K562 (cell line): Measurements from ENCODE around the gene DYNC1I1. TPM values are rescaled to one million over a fixed set of nuclear protein-coding genes. Genes with fewer than 3 reads are reported as not detected.
A peak's percentile ranks its signal among the peaks of the same experiment; 100 is the strongest.

Experiments
- ATAC-seq: fragments of 200-7000 bp; cut with Tn5 transposase; 3 replicates; pipeline ENCODE4 v1.9.1; 2020; ENCODE audit warnings: moderate library complexity
- BruUV-seq: library from RNA; stranded (reverse); fragments of 400-500 nt; replicated peaks from 2 replicates; lab custom pipeline; 2021; lab: Mats Ljungman, UMichigan
- CTCF ChIA-PET: fragments of 300-600 bp; formaldehyde crosslinking; extraction: SDS; loops from one replicate; lab custom pipeline; 2021; ENCODE audit warnings: low intra/inter-chr PET ratio; lab: Yijun Ruan, JAX
- POLR2A ChIA-PET: fragments of 300-600, 350-650 bp; sonication (Branson Sonifier 250); formaldehyde crosslinking; extraction: SDS; loops from one replicate; lab custom pipeline; 2021; ENCODE audit warnings: antibody characterized with exemption, inconsistent platforms; lab: Yijun Ruan, JAX
- DNase-seq, 4 experiments: peaks; one replicate each; pipeline versions ENCODE4 v3.0.0 to v3.0.0-alpha.2; 2011 to 2018; ENCODE audit warnings: low spot score in 3 of 4, mixed read lengths in 3 of 4; ENCODE audit errors: extremely low read depth in 1 of 4
- FAIRE-seq: peaks from 2 replicates; lab custom pipeline; 2011; peaks lifted over from hg19 to GRCh38; lab: Jason Lieb, UNC
- H2AFZ ChIP-seq: 2 replicates; pipeline ENCODE4 v1.6.0; 2011; ENCODE audit warnings: low read depth, low read length, control low read depth, inconsistent platforms
- H3K27ac ChIP-seq: fragments of 200-600 bp; 3 replicates; pipeline ENCODE4 v1.8.0; 2011; ENCODE audit warnings: low read depth, mild to moderate bottlenecking, control low read depth, inconsistent platforms, low read length, moderate library complexity, mixed read lengths; ENCODE audit errors: extremely low read depth
- H3K27me3 ChIP-seq, 2 experiments: fragments of 300-600 bp in 1 of 2; 2 replicates in 1 of 2; 3 replicates in 1 of 2; pipeline versions ENCODE4 v1.6.0 to v1.8.0; 2011; ENCODE audit warnings: inconsistent platforms in 2 of 2, low read length in 2 of 2, mild to moderate bottlenecking in 1 of 2, mixed read lengths in 1 of 2, moderate library complexity in 1 of 2; ENCODE audit not compliant: control insufficient read depth in 2 of 2, insufficient read depth in 2 of 2
- H3K36me3 ChIP-seq: fragments of 300-600 bp; 3 replicates; pipeline ENCODE4 v1.8.0; 2011; ENCODE audit warnings: mild to moderate bottlenecking, low read length, inconsistent platforms; ENCODE audit not compliant: control insufficient read depth, insufficient read depth
- H3K4me1 ChIP-seq, 2 experiments: fragments of 200-600 bp in 1 of 2; replicated peaks in 1 of 2; 2 replicates in 1 of 2; 3 replicates in 1 of 2; pipeline versions ENCODE4 v1.5.1 to v1.8.0; 2011; ENCODE audit warnings: inconsistent platforms in 2 of 2, low read length in 2 of 2, mild to moderate bottlenecking in 1 of 2, mixed read lengths in 1 of 2, moderate library complexity in 1 of 2; ENCODE audit not compliant: control insufficient read depth in 2 of 2, insufficient read depth in 2 of 2
- H3K4me2 ChIP-seq: 2 replicates; pipeline ENCODE4 v1.6.1; 2011; ENCODE audit warnings: low read length, control low read depth, inconsistent platforms, mixed read lengths; ENCODE audit not compliant: insufficient read depth
- H3K4me3 ChIP-seq: fragments of 200-600 bp; sonication (generic), shearing (Covaris generic); 2 replicates; pipeline ENCODE4 v1.5.1; 2016; ENCODE audit warnings: control low read depth, inconsistent platforms
- H3K79me2 ChIP-seq: fragments of 200-600 bp; 3 replicates; pipeline ENCODE4 v1.8.0; 2011; ENCODE audit warnings: low read length, inconsistent platforms; ENCODE audit not compliant: control insufficient read depth, insufficient read depth
- H3K9ac ChIP-seq, 2 experiments: 2 replicates each; pipeline versions ENCODE4 v1.6.0 to v1.6.1; 2011; ENCODE audit warnings: low read depth in 2 of 2, low read length in 2 of 2, control low read depth in 1 of 2, inconsistent platforms in 1 of 2, mild to moderate bottlenecking in 1 of 2, mixed read lengths in 1 of 2; ENCODE audit not compliant: insufficient read depth in 1 of 2
- H3K9me1 ChIP-seq: one replicate; pipeline ENCODE4 v1.6.0; 2011; ENCODE audit warnings: inconsistent platforms, mild to moderate bottlenecking, low read length, moderate library complexity; ENCODE audit not compliant: control insufficient read depth, insufficient read depth
- H3K9me3 ChIP-seq: replicated peaks from 2 replicates; pipeline ENCODE4 v1.5.1; 2011; ENCODE audit warnings: low read depth, low read length, inconsistent platforms; ENCODE audit not compliant: control insufficient read depth, insufficient read depth
- H4K20me1 ChIP-seq: replicated peaks from 2 replicates; pipeline ENCODE4 v1.6.1; 2011; ENCODE audit warnings: low read length, inconsistent platforms, mixed read lengths; ENCODE audit not compliant: control insufficient read depth, insufficient read depth
- TCF15 ChIP-seq: fragments of 250-450 bp; sonication (Bioruptor Pico); IDR thresholded peaks from 2 replicates; pipeline ENCODE4 v1.8.0; 2022; ENCODE audit warnings: moderate library complexity, mild to moderate bottlenecking, inconsistent platforms
- ZHX1 ChIP-seq: fragments of 150-350 bp; conservative IDR thresholded peaks from 2 replicates; pipeline ENCODE4 v1.6.1; 2014; ENCODE audit warnings: low read length
- ZNF830 ChIP-seq: fragments of 250-450 bp; sonication (Bioruptor Pico); IDR thresholded peaks from 2 replicates; pipeline ENCODE4 v1.5.0; 2021; ENCODE audit warnings: mild to moderate bottlenecking
- WGBS: fragments of 100-300 bp; shearing (Covaris generic); methylation state at CpG from one replicate; pipeline ENCODE4 v1.1.6; 2016; ENCODE audit warnings: low coverage, mixed read lengths; ENCODE audit not compliant: insufficient coverage; ENCODE audit errors: missing lambda C conversion rate; 5-methylcytosine and 5-hydroxymethylcytosine counted together
- in situ Hi-C: fragments of 300-500 bp; cut with MboI; formaldehyde crosslinking; loops from 4 replicates; pipeline ENCODE4 v1.15.0; 2018; ENCODE audit warnings: inconsistent platforms, mixed read lengths
- intact Hi-C: fragments of 100-400 bp; cut with micrococcal nuclease; formaldehyde crosslinking; loops from 2 replicates; pipeline ENCODE4 v1.14.2; 2022
- polyA plus RNA-seq, 8 experiments: library from polyadenylated mRNA; depleted of rRNA in 4 of 8; stranded (reverse) in 5 of 8; unstranded in 3 of 8; fragments of >200 nt; fragmentation: Nextera tagmentation in 2 of 8; fragmentation: Illumina TruSeq in 1 of 8; extraction: Ambion mirVana in 2 of 8; extraction: Trizol in 1 of 8; gene quantifications; 2 replicates each; pipeline versions ENCODE4 v1.2.1 to v1.2.3, GENCODE V29; 2011 to 2014; ENCODE audit warnings: inconsistent platforms in 1 of 8, missing spikeins in 1 of 8
- total RNA-seq, 7 experiments: library from RNA; depleted of rRNA in 6 of 7; stranded (reverse); fragments of >200 nt in 6 of 7; fragmentation: Illumina TruSeq in 2 of 7; extraction: Trizol in 2 of 7; gene quantifications; 2 replicates each; pipeline versions ENCODE4 v1.2.1 to v1.2.3, GENCODE V29; 2011 to 2021; ENCODE audit warnings: low replicate concordance in 1 of 7
- TF ChIP-seq, protein P1 (sequence below), 2 experiments: fragments of 450-650 bp in 1 of 2; sonication (generic) in 1 of 2; formaldehyde crosslinking in 1 of 2; IDR thresholded peaks; 2 replicates each; pipeline versions ENCODE4 v1.7.1 to v1.9.0; 2016 to 2022; ENCODE audit warnings: inconsistent platforms in 1 of 2, mild to moderate bottlenecking in 1 of 2, missing genetic modification reagents in 1 of 2
- TF ChIP-seq, protein P2 (sequence below): sonication (generic); formaldehyde crosslinking; IDR thresholded peaks from 2 replicates; pipeline ENCODE4 v1.8.0; 2022; ENCODE audit warnings: mild to moderate bottlenecking, missing genetic modification reagents

The DYNC1I1 gene
- total and polyA plus RNA-seq, 9 of the 15 experiments (the other 6 are each of a cell fraction or from before 2014, with no cell fraction given): 0.22 to 1.5 (median 0.44) TPM

- Histone ChIP-seq H3K36me3 (no peaks in the 10 kb centered on the region), H3K4me3 (peak overlapping the region; percentile 42), H3K79me2 (no peaks in the 10 kb centered on the region), H3K27ac (no peak overlapping the region), H3K4me1 (peaks cover 0 to 11% of the 10 kb centered on the region in 2 experiments; a peak in 3 of 5 replicates), H3K9ac (peak overlapping the region in 1 of 2 experiments; percentile 81; a peak in 3 of 4 replicates), H3K4me2 (peak overlapping the region; percentile 73), H3K9me3 (no peaks in the 10 kb centered on the region), H4K20me1 (no peaks in the 10 kb centered on the region), H3K27me3 (peaks cover 13 to 23% of the 10 kb centered on the region in 2 experiments), H3K9me1 (no peaks in the 10 kb centered on the region), H2AFZ (peak overlapping the region; percentile 69)
- in situ Hi-C loops: no loop called here
- DNase-seq: no peak
- peak; percentile 12 for ATAC-seq
- CTCF ChIA-PET: no interaction called here
- intact Hi-C loops: no loop called here
- WGBS: 25% methylated on average over 29 of the region's 45 CpGs
- POLR2A ChIA-PET: interaction anchor here (1.3 to 1.7 kb wide), 2 partner anchors 12 to 16 kb away, joined by 3 to 5 read pairs; no protein-coding TSS in a partner anchor
- no peak for FAIRE-seq
- no TSS peak for BruUV-seq
- TF ChIP-seq TCF15 (CRISPR knock-in tag): no peak
- TF ChIP-seq, protein P1, sequence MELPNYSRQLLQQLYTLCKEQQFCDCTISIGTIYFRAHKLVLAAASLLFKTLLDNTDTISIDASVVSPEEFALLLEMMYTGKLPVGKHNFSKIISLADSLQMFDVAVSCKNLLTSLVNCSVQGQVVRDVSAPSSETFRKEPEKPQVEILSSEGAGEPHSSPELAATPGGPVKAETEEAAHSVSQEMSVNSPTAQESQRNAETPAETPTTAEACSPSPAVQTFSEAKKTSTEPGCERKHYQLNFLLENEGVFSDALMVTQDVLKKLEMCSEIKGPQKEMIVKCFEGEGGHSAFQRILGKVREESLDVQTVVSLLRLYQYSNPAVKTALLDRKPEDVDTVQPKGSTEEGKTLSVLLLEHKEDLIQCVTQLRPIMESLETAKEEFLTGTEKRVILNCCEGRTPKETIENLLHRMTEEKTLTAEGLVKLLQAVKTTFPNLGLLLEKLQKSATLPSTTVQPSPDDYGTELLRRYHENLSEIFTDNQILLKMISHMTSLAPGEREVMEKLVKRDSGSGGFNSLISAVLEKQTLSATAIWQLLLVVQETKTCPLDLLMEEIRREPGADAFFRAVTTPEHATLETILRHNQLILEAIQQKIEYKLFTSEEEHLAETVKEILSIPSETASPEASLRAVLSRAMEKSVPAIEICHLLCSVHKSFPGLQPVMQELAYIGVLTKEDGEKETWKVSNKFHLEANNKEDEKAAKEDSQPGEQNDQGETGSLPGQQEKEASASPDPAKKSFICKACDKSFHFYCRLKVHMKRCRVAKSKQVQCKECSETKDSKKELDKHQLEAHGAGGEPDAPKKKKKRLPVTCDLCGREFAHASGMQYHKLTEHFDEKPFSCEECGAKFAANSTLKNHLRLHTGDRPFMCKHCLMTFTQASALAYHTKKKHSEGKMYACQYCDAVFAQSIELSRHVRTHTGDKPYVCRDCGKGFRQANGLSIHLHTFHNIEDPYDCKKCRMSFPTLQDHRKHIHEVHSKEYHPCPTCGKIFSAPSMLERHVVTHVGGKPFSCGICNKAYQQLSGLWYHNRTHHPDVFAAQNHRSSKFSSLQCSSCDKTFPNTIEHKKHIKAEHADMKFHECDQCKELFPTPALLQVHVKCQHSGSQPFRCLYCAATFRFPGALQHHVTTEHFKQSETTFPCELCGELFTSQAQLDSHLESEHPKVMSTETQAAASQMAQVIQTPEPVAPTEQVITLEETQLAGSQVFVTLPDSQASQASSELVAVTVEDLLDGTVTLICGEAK (IDR thresholded peaks at IDR 0.05): 0 out of 2 replicates have a peak, but pooled peaks have one; percentile 2
- TF ChIP-seq, protein P1 (CRISPR knock-in tag; IDR thresholded peaks at IDR 0.05): no peak
- no peak for TF ChIP-seq ZHX1
- no peak for TF ChIP-seq ZNF830 (CRISPR knock-in tag)
- TF ChIP-seq, protein P2, sequence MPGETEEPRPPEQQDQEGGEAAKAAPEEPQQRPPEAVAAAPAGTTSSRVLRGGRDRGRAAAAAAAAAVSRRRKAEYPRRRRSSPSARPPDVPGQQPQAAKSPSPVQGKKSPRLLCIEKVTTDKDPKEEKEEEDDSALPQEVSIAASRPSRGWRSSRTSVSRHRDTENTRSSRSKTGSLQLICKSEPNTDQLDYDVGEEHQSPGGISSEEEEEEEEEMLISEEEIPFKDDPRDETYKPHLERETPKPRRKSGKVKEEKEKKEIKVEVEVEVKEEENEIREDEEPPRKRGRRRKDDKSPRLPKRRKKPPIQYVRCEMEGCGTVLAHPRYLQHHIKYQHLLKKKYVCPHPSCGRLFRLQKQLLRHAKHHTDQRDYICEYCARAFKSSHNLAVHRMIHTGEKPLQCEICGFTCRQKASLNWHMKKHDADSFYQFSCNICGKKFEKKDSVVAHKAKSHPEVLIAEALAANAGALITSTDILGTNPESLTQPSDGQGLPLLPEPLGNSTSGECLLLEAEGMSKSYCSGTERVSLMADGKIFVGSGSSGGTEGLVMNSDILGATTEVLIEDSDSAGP (CRISPR knock-in tag): no peak
These were observed 622 bp downstream of the DYNC1I1 start for GRCh38 chr7:95772771-95773581.
